ENCODE measurements around the gene DECR2. TPM values are rescaled to one million over a fixed set of nuclear protein-coding genes. Genes with fewer than 3 reads are reported as not detected.

DECR2 gene
- total and polyA plus RNA-seq, 2 donors (not counting 1 experiment from before 2014, with no cell fraction given) = 12.0 to 12.1 TPM

GRCh38 chr16:445566-445965 lies 43.9 kb downstream of the DECR2 start:
- Histone ChIP-seq H3K27me3 (ENCODE audit: control insufficient read depth, insufficient read depth, low read length) (no peaks in the 10 kb centered on the region), H3K9me3 (ENCODE audit: control insufficient read depth, insufficient read depth, low read depth, low read length) (no peaks in the 10 kb centered on the region), H3K36me3 (ENCODE audit: control insufficient read depth, insufficient read depth, low read length) (no peaks in the 10 kb centered on the region), H3K79me2 (ENCODE audit: control insufficient read depth, insufficient read depth, low read length) (peaks cover 7% of the 10 kb centered on the region), H2AFZ (ENCODE audit: low read length) (no peak overlapping the region), H4K20me1 (ENCODE audit: control insufficient read depth, extremely low read depth, insufficient read depth, low read length) (no peaks in the 10 kb centered on the region), H3K4me3 (replicated peaks in 1 of 4; ENCODE audit: control extremely low read depth in 1 of 4, insufficient read depth in 1 of 4, low read depth in 3 of 4, low read length in 4 of 4) (no peak overlapping the region), H3K4me1 (ENCODE audit: control insufficient read depth, extremely low read depth, insufficient read depth, low read length) (no peaks in the 10 kb centered on the region), H3K4me2 (ENCODE audit: extremely low read depth, insufficient read depth, low read length) (no peak overlapping the region), H3K9ac (ENCODE audit: insufficient read depth, low read length) (no peak overlapping the region), H3K27ac (ENCODE audit: insufficient read depth, low read length) (no peak overlapping the region)
- TF ChIP-seq EZH2 (IDR thresholded peaks at IDR 0.05; ENCODE audit: low read length, missing control alignments) (no peak), CTCF (conservative IDR thresholded peaks at IDR 0.05 in 1 of 2, IDR thresholded peaks at IDR 0.05 in 1 of 2; ENCODE audit: low read depth in 1 of 2, low read length in 2 of 2) (no peak)
- DNase-seq (ENCODE audit: low read depth in 2 of 2) = no peak

- DNase-seq (ENCODE audit: low read depth in 2 of 2) = no peak
- Histone ChIP-seq H3K9me3 (ENCODE audit: control insufficient read depth, insufficient read depth, low read depth, low read length) (no peaks in the 10 kb centered on the region), H3K4me1 (ENCODE audit: control insufficient read depth, extremely low read depth, insufficient read depth, low read length) (no peaks in the 10 kb centered on the region), H3K27ac (ENCODE audit: insufficient read depth, low read length) (no peak overlapping the region), H3K27me3 (ENCODE audit: control insufficient read depth, insufficient read depth, low read length) (no peaks in the 10 kb centered on the region), H3K4me3 (replicated peaks in 1 of 4; ENCODE audit: control extremely low read depth in 1 of 4, insufficient read depth in 1 of 4, low read depth in 3 of 4, low read length in 4 of 4) (no peak overlapping the region), H3K4me2 (ENCODE audit: extremely low read depth, insufficient read depth, low read length) (no peak overlapping the region), H3K79me2 (ENCODE audit: control insufficient read depth, insufficient read depth, low read length) (peaks cover 7% of the 10 kb centered on the region), H4K20me1 (ENCODE audit: control insufficient read depth, extremely low read depth, insufficient read depth, low read length) (no peaks in the 10 kb centered on the region), H3K9ac (ENCODE audit: insufficient read depth, low read length) (no peak overlapping the region), H3K36me3 (ENCODE audit: control insufficient read depth, insufficient read depth, low read length) (no peaks in the 10 kb centered on the region), H2AFZ (ENCODE audit: low read length) (no peak overlapping the region)
- TF ChIP-seq EZH2 (IDR thresholded peaks at IDR 0.05; ENCODE audit: low read length, missing control alignments) (no peak), CTCF (conservative IDR thresholded peaks at IDR 0.05 in 1 of 2, IDR thresholded peaks at IDR 0.05 in 1 of 2; ENCODE audit: low read depth in 1 of 2, low read length in 2 of 2) (no peak)
Measured at GRCh38 chr16:450385-450784, 48.7 kb downstream of the DECR2 start.

DNA sequence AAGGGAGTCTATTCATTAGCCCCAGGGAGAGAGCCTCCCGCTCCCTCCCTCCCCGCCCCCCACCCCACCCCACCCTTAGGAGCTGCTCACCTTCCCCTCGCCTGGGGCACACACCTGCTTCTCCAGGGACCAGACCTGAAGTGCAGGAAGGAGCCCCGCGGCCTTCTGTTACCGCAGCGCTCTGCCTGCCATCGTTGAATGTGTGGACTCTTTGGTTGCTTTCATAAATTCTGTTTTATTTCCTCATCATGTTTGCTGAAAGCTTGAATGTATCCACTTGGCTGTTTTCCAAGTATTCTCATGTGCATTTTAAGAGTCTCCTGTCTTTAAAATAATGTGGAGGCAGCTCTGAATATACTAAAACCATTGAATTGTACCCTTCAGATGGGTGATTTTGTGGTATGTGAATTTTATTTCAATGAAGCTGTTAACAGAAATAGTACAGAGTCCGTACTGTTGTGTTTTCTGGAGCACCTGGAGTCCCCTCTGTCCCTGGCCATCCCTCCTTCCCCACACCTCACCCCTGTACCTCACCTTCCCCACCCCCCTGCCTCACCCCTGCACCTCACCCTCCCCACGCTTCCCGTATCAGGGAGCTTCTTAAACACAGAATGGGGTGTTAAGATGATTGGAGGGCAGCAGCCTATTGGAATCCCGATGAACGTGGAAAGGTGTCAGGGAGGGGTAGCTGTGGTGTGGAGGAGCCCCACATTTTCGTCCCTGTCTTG lies 49.3 kb downstream of the DECR2 start:
- H3K9me3 ChIP-seq (ENCODE audit: control insufficient read depth, insufficient read depth, low read depth, low read length) = no peaks in the 10 kb centered on the region
- H3K79me2 ChIP-seq (ENCODE audit: control insufficient read depth, insufficient read depth, low read length) = peaks cover 2% of the 10 kb centered on the region
- DNase-seq (ENCODE audit: low read depth in 2 of 2) = no peak
- H3K4me1 ChIP-seq (ENCODE audit: control insufficient read depth, extremely low read depth, insufficient read depth, low read length) = no peaks in the 10 kb centered on the region
- H3K9ac ChIP-seq (ENCODE audit: insufficient read depth, low read length) = no peak overlapping the region
- no peak for TF ChIP-seq CTCF (conservative IDR thresholded peaks at IDR 0.05 in 1 of 2, IDR thresholded peaks at IDR 0.05 in 1 of 2; ENCODE audit: low read depth in 1 of 2, low read length in 2 of 2)
- TF ChIP-seq EZH2 (IDR thresholded peaks at IDR 0.05; ENCODE audit: low read length, missing control alignments) = no peak
- no peak overlapping the region for H3K27ac ChIP-seq (ENCODE audit: insufficient read depth, low read length)
- no peak overlapping the region for H3K4me3 ChIP-seq (replicated peaks in 1 of 4; ENCODE audit: control extremely low read depth in 1 of 4, insufficient read depth in 1 of 4, low read depth in 3 of 4, low read length in 4 of 4)
- H3K4me2 ChIP-seq (ENCODE audit: extremely low read depth, insufficient read depth, low read length) = no peak overlapping the region
- H2AFZ ChIP-seq (ENCODE audit: low read length) = no peak overlapping the region
- H4K20me1 ChIP-seq (ENCODE audit: control insufficient read depth, extremely low read depth, insufficient read depth, low read length) = no peaks in the 10 kb centered on the region
- H3K27me3 ChIP-seq (ENCODE audit: control insufficient read depth, insufficient read depth, low read length) = no peaks in the 10 kb centered on the region
- no peaks in the 10 kb centered on the region for H3K36me3 ChIP-seq (ENCODE audit: control insufficient read depth, insufficient read depth, low read length)
